ENCODE measurements around the gene GNPTAB. TPM values are rescaled to one million over a fixed set of nuclear protein-coding genes. Genes with fewer than 3 reads are reported as not detected.

Gene GNPTAB
- total and polyA plus RNA-seq, 2 of the 4 experiments (the other 2 are of a cell fraction): 16.0 to 24.2 TPM

- dilution Hi-C loops (cut with HindIII; ENCODE audit: low sequenced_read_pairs, unreplicated experiment): no loop called here
Measured at GRCh38 chr12:101826766-101827368, 3.9 kb downstream of the GNPTAB start.

More at GRCh38 chr12:101826766-101827368, 3.9 kb downstream of the GNPTAB start:
- no peak overlapping the region for H4K5ac ChIP-seq (ENCODE audit: low read depth, low read length)
- H3K56ac ChIP-seq (ENCODE audit: extremely low read depth, insufficient read depth, low read length): no peak overlapping the region
- no peak overlapping the region for H3K23ac ChIP-seq (ENCODE audit: low read depth, low read length)
- H3K14ac ChIP-seq (replicated peaks; ENCODE audit: low read depth, low read length): no peak overlapping the region
- H3K36me3 ChIP-seq (ENCODE audit: control insufficient read depth, insufficient read depth, low read length): no peaks in the 10 kb centered on the region
- ChIA-PET CTCF (interaction anchor here (0.6 to 0.9 kb wide), 3 partner anchors 34 to 238 kb away, joined by 3 to 4 read pairs (median 3); no protein-coding TSS in a partner anchor), POLR2A (ENCODE audit: unreplicated experiment) (no interaction called here)
- no TSS peak for BruUV-seq (replicated peaks)
- H3K9ac ChIP-seq (ENCODE audit: low read depth, low read length): no peak overlapping the region
- no peak overlapping the region for H2BK5ac ChIP-seq (ENCODE audit: low read depth, low read length, poor library complexity, severe bottlenecking)
- H2AFZ ChIP-seq (replicated peaks; ENCODE audit: low read length, poor library complexity): no peak overlapping the region
- H4K91ac ChIP-seq (ENCODE audit: insufficient read depth, low read depth, low read length): no peak overlapping the region
- intact Hi-C loops (cut with micrococcal nuclease) (no loop called here), in situ Hi-C loops (cut with MboI; ENCODE audit: low sequenced_read_pairs) (loop anchor here (5.0 kb wide), 1 partner anchor 50 kb away; no protein-coding TSS in a partner anchor)
- no peak overlapping the region for H3K4me2 ChIP-seq (ENCODE audit: low read depth, low read length)
- ATAC-seq (ENCODE audit: low read depth) (no peak), DNase-seq (no peak)
- no peak overlapping the region for H3K4me3 ChIP-seq (ENCODE audit: insufficient read depth, low read depth, low read length)
- no peak overlapping the region for H2BK20ac ChIP-seq (ENCODE audit: low read depth, low read length)
- no peaks in the 10 kb centered on the region for H3K9me1 ChIP-seq (ENCODE audit: insufficient read depth, low read length)
- no peaks in the 10 kb centered on the region for H3K27me3 ChIP-seq (ENCODE audit: control insufficient read depth, insufficient read depth, low read length)
- no peak overlapping the region for H4K8ac ChIP-seq (ENCODE audit: low read depth in 2 of 2, low read length in 2 of 2)
- no peaks in the 10 kb centered on the region; the same call in 1 of the 2 replicates for H3K4me1 ChIP-seq (ENCODE audit: control insufficient read depth, insufficient read depth, low read length)
- no peak overlapping the region for H2AK5ac ChIP-seq (ENCODE audit: low read depth, low read length)
- no peak overlapping the region for H2AK9ac ChIP-seq (replicated peaks; ENCODE audit: low read depth, low read length, poor library complexity)
- no peak overlapping the region for H3K4ac ChIP-seq (ENCODE audit: low read depth, low read length)
- peaks cover 16 to 40% of the 10 kb centered on the region in 2 experiments for H3K79me1 ChIP-seq (ENCODE audit: low read depth in 1 of 2, low read length in 2 of 2)
- no peak for TF ChIP-seq CEBPB (IDR thresholded peaks at IDR 0.05; ENCODE audit: low read depth, low read length)
- no peak for TF ChIP-seq CTCF (conservative IDR thresholded peaks at IDR 0.05; ENCODE audit: low read depth, low read length)
- no peak for TF ChIP-seq USF2 (IDR thresholded peaks at IDR 0.05; ENCODE audit: low read depth, low read length)
- TF ChIP-seq CHD1 (IDR thresholded peaks at IDR 0.05; ENCODE audit: low read depth, low read length): no peak
- TF ChIP-seq FOS (IDR thresholded peaks at IDR 0.05; ENCODE audit: low read depth, low read length): no peak
- no peak for TF ChIP-seq RFX5 (IDR thresholded peaks at IDR 0.05; ENCODE audit: low read depth, low read length)
- TF ChIP-seq RAD21 (IDR thresholded peaks at IDR 0.05; ENCODE audit: low read length): no peak
- no peak for TF ChIP-seq MAFK (IDR thresholded peaks at IDR 0.05; ENCODE audit: low read depth, low read length)
- TF ChIP-seq RCOR1 (IDR thresholded peaks at IDR 0.05; ENCODE audit: insufficient replicate concordance, low read length): no peak
- TF ChIP-seq MAZ (IDR thresholded peaks at IDR 0.05; ENCODE audit: borderline replicate concordance, low read depth, low read length): no peak
- TF ChIP-seq SMC3 (IDR thresholded peaks at IDR 0.05; ENCODE audit: low read depth, low read length): no peak
- TF ChIP-seq BHLHE40 (IDR thresholded peaks at IDR 0.05; ENCODE audit: low read depth, low read length): no peak
- no peak for TF ChIP-seq POLR2A (IDR thresholded peaks at IDR 0.05; ENCODE audit: low read depth, low read length)
- no peak for TF ChIP-seq NFE2L2 (IDR thresholded peaks at IDR 0.05; ENCODE audit: low read depth, low read length)
- no peak for TF ChIP-seq MXI1 (IDR thresholded peaks at IDR 0.05; ENCODE audit: borderline replicate concordance, low read depth, low read length)
- TF ChIP-seq ELK1 (IDR thresholded peaks at IDR 0.05; ENCODE audit: borderline replicate concordance, low read depth, low read length): no peak
- no peak overlapping the region for H3K18ac ChIP-seq (ENCODE audit: low read depth, low read length)
- no peak overlapping the region for H2BK120ac ChIP-seq (ENCODE audit: low read depth, low read length)
- H4K20me1 ChIP-seq (ENCODE audit: insufficient read depth, low read length): peaks cover 5% of the 10 kb centered on the region; the same call in 1 of the 2 replicates
- no peak overlapping the region for H3K27ac ChIP-seq (ENCODE audit: insufficient read depth, low read length)
- no peaks in the 10 kb centered on the region for H3K9me3 ChIP-seq (ENCODE audit: control insufficient read depth, insufficient read depth, low read length)
- no peak overlapping the region for H2BK15ac ChIP-seq (ENCODE audit: low read depth, low read length)
- WGBS, 2 experiments (ENCODE audit: extremely low coverage in 2 of 2, insufficient read length in 1 of 2): 80% methylated on average over 1 of the region's 3 CpGs; no CpG with 5 or more reads in 1 of the 2 experiments
